PC-3 (cell line): ENCODE results near the gene CAPNS1. TPM values are rescaled to one million over a fixed set of nuclear protein-coding genes. Genes with fewer than 3 reads are reported as not detected.

ENCODE experiments used
- ATAC-seq: fragments of 200-7000 bp; cut with Tn5 transposase; 2 replicates; pipeline ENCODE4 v1.9.1; 2020; ENCODE audit warnings: mild to moderate bottlenecking, moderate library complexity
- BruUV-seq: library from RNA; stranded (reverse); fragments of 400-500 nt; replicated peaks from 2 replicates; lab custom pipeline; 2021; lab: Mats Ljungman, UMichigan
- CTCF ChIA-PET: fragments of 300-600 bp; sonication (Branson Sonifier 250); formaldehyde crosslinking; loops from one replicate; lab custom pipeline; 2022; ENCODE audit warnings: antibody characterized with exemption; lab: Charles Lee
- POLR2A ChIA-PET: fragments of 300-600 bp; sonication (Branson Sonifier 250); formaldehyde crosslinking; loops from one replicate; lab custom pipeline; 2022; ENCODE audit warnings: antibody characterized with exemption; ENCODE audit not compliant: unreplicated experiment; lab: Charles Lee
- DNase-seq: peaks from one replicate; pipeline ENCODE4 v3.0.0-alpha.2; 2015
- H2AFZ ChIP-seq: fragments of 300-600 bp; sonication (generic); 2 replicates; pipeline ENCODE4 v1.6.0; 2016; ENCODE audit warnings: antibody characterized with exemption, low read length
- H3F3A ChIP-seq: fragments of 300-600 bp; sonication (generic); one replicate; pipeline ENCODE4 v1.6.0; 2017; ENCODE audit warnings: antibody characterized with exemption, low read length, control low read depth, mild to moderate bottlenecking; ENCODE audit not compliant: unreplicated experiment
- H3K27ac ChIP-seq: fragments of 300-600 bp; sonication (generic); 2 replicates; pipeline ENCODE4 v1.5.1; 2016; ENCODE audit warnings: mild to moderate bottlenecking, low read length
- H3K27me3 ChIP-seq: fragments of 300-600 bp; sonication (generic); 2 replicates; pipeline ENCODE4 v1.6.1; 2016; ENCODE audit warnings: low read length, mixed read lengths
- H3K36me3 ChIP-seq: fragments of 300-600 bp; sonication (generic); 2 replicates; pipeline ENCODE4 v1.6.1; 2016; ENCODE audit warnings: low read depth, mixed run types, low read length, mixed read lengths
- H3K4me1 ChIP-seq: fragments of 300-600 bp; sonication (generic); 2 replicates; pipeline ENCODE4 v1.5.1; 2016; ENCODE audit warnings: low read length; ENCODE audit not compliant: insufficient read depth
- H3K4me2 ChIP-seq: fragments of 300-600 bp; sonication (generic); 2 replicates; pipeline ENCODE4 v1.6.0; 2016; ENCODE audit warnings: low read length
- H3K4me3 ChIP-seq: fragments of 300-600 bp; sonication (generic); 2 replicates; pipeline ENCODE4 v1.5.1; 2016; ENCODE audit warnings: mild to moderate bottlenecking, low read length, mixed read lengths
- H3K79me2 ChIP-seq: fragments of 300-600 bp; sonication (generic); 2 replicates; pipeline ENCODE4 v1.6.1; 2017; ENCODE audit warnings: low read length, mixed read lengths
- H3K9ac ChIP-seq: fragments of 300-600 bp; sonication (generic); 2 replicates; pipeline ENCODE4 v1.6.0; 2016; ENCODE audit warnings: mild to moderate bottlenecking, low read length
- H3K9me2 ChIP-seq: fragments of 300-600 bp; sonication (generic); replicated peaks from 2 replicates; pipeline ENCODE4 v1.6.1; 2016; ENCODE audit warnings: mixed run types, low read length, mixed read lengths
- H3K9me3 ChIP-seq: fragments of 300-600 bp; sonication (generic); 2 replicates; pipeline ENCODE4 v1.6.1; 2016; ENCODE audit warnings: low read length, mixed read lengths
- H4K20me1 ChIP-seq: fragments of 300-600 bp; sonication (generic); 2 replicates; pipeline ENCODE4 v1.6.1; 2016; ENCODE audit warnings: low read length, mixed read lengths
- EZH2 ChIP-seq: fragments of 300-600 bp; sonication (generic); IDR thresholded peaks from one replicate; pipeline ENCODE4 v1.6.1; 2017; ENCODE audit warnings: antibody characterized with exemption, mild to moderate bottlenecking, low read length; ENCODE audit not compliant: unreplicated experiment
- EZH2phosphoT487 ChIP-seq: fragments of 300-600 bp; sonication (generic); IDR thresholded peaks from 2 replicates; pipeline ENCODE4 v1.6.1; 2018; ENCODE audit warnings: mild to moderate bottlenecking, antibody characterized with exemption, low read length, borderline replicate concordance
- intact Hi-C: fragments of 100-400 bp; cut with micrococcal nuclease; formaldehyde crosslinking; loops from 2 replicates; pipeline ENCODE4 v1.9.0; 2023
- total RNA-seq: library from RNA; depleted of rRNA; stranded (reverse); fragments of >200 nt; gene quantifications from 2 replicates; pipeline ENCODE4 v1.2.3, GENCODE V29; 2014
- TF ChIP-seq, protein P1 (sequence below): fragments of 300-600 bp; sonication (generic); conservative IDR thresholded peaks from 2 replicates; pipeline ENCODE4 v1.5.1; 2017; ENCODE audit warnings: antibody characterized with exemption, low read depth, mild to moderate bottlenecking, low read length

Gene CAPNS1
- total RNA-seq, 1 experiment from 2014 or later, result 329 TPM

DNA sequence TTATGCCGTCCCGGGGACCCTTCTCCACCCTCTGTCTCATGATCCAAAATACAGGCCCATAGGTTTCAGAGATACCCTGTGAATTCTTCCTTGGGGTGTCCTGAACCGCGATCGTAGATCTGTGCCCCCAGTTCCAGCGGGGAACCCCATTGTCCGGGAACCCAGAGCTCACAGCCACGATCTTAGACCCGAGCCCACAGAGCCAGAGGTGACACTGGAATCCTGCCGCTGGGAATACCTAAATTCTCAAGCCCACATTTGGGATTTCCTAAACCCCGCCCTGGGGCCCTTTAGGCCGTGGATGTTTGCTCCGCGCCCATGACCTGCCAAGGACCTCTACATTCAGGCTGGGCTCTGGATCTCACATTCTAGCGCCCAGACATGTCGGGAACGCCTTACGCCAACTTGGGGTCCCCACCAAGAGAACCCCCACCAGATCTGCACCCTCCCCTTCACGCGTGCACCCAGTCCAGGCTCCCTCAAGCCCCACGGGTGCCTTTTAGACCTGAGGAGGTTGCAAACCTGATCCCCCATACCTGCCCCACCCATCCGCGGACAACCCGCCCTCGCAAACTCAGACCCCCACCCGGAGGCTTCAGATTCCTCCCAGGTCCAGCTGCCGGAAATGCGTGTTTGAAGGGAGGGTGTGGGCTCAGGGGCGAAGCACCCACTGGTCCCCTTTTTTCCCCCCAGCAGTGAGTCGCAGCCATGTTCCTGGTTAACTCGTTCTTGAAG, 605 bp downstream of the CAPNS1 start:
- peak; percentile 64 for DNase-seq
- TSS peak; percentile 96 for BruUV-seq

DNA sequence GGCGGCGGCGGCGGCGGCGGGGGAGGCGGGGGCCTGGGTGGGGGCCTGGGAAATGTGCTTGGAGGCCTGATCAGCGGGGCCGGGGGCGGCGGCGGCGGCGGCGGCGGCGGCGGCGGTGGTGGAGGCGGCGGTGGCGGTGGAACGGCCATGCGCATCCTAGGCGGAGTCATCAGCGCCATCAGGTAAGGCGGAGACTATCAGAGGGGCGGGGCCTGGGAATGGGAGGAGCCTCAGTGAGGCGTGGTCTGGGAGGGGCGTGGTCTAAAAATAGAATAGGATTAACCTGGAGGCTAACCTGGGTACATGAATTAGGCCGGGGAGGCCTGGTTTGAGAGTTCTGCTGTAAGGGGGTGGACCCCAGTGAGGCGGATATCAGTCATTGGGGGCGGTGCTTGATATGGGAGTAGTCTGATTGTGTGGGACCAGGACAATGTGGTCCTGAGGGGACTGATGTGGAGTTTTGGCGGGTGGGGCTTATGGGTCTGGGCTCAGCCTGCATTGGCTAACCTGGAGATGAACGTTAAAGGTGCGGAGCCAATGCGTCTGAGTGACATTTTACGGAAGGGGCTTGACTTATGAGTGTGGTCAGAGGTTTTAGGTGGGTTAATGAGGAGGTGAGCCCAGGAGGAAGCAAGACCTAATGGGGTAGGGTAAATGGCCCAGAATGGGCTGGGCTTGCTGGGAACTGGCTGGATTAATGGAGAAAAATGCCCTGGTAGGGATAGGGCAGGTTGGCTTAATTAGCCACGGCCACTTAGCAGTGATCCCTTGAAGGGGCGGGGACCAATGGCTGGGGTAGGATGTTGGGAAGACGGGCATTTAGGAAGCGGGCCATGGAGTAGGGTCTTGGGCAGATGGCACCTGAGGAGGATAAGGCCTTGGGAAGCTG, 1.4 kb downstream of the CAPNS1 start:
- Histone ChIP-seq H3K79me2 (peaks cover 34% of the 10 kb centered on the region), H3K4me1 (peaks cover 29% of the 10 kb centered on the region), H3K27ac (peak overlapping the region; percentile 99), H3K36me3 (peaks cover 16% of the 10 kb centered on the region), H3K4me2 (peak overlapping the region; percentile 94), H4K20me1 (peaks cover 7% of the 10 kb centered on the region; the same call in 1 of the 2 replicates), H3K27me3 (no peaks in the 10 kb centered on the region), H3K9me3 (no peaks in the 10 kb centered on the region), H2AFZ (no peak overlapping the region), H3K9me2 (no peaks in the 10 kb centered on the region), H3F3A (no peaks in the 10 kb centered on the region), H3K4me3 (peak overlapping the region; percentile 94), H3K9ac (peak overlapping the region; percentile 100)
- POLR2A ChIA-PET, result no interaction called here
- ATAC-seq, result peak; percentile 47
- intact Hi-C loops, result loop anchor here (2.0 kb wide), 1 partner anchor 14 kb away; no protein-coding TSS in a partner anchor
- no TSS peak for BruUV-seq
- TF ChIP-seq, protein P1, sequence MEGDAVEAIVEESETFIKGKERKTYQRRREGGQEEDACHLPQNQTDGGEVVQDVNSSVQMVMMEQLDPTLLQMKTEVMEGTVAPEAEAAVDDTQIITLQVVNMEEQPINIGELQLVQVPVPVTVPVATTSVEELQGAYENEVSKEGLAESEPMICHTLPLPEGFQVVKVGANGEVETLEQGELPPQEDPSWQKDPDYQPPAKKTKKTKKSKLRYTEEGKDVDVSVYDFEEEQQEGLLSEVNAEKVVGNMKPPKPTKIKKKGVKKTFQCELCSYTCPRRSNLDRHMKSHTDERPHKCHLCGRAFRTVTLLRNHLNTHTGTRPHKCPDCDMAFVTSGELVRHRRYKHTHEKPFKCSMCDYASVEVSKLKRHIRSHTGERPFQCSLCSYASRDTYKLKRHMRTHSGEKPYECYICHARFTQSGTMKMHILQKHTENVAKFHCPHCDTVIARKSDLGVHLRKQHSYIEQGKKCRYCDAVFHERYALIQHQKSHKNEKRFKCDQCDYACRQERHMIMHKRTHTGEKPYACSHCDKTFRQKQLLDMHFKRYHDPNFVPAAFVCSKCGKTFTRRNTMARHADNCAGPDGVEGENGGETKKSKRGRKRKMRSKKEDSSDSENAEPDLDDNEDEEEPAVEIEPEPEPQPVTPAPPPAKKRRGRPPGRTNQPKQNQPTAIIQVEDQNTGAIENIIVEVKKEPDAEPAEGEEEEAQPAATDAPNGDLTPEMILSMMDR, result no peak
- TF ChIP-seq EZH2phosphoT487 (no peak), EZH2 (no peak)
- peak; percentile 88 for DNase-seq
- CTCF ChIA-PET, result no interaction called here

More for the DNA sequence above, 605 bp downstream of the CAPNS1 start:
- Histone ChIP-seq H3K27me3 (no peaks in the 10 kb centered on the region), H3K36me3 (peaks cover 12% of the 10 kb centered on the region), H3K27ac (peak overlapping the region; percentile 99), H3K9ac (peak overlapping the region; percentile 100), H3K4me1 (peaks cover 34% of the 10 kb centered on the region), H3K4me3 (peak overlapping the region; percentile 94), H3K79me2 (peaks cover 34% of the 10 kb centered on the region), H4K20me1 (peaks cover 7% of the 10 kb centered on the region; the same call in 1 of the 2 replicates), H3K9me3 (no peaks in the 10 kb centered on the region), H3K4me2 (peak overlapping the region; percentile 94), H2AFZ (peak overlapping the region; percentile 21; the same call in 1 of the 2 replicates), H3F3A (no peaks in the 10 kb centered on the region), H3K9me2 (no peaks in the 10 kb centered on the region)
- ATAC-seq, result peak; percentile 20
- no peak for TF ChIP-seq EZH2
- TF ChIP-seq EZH2phosphoT487, result no peak
- TF ChIP-seq, protein P1, result no peak
- intact Hi-C loops, result loop anchor here (2.0 kb wide), 1 partner anchor 14 kb away; no protein-coding TSS in a partner anchor
- ChIA-PET POLR2A (no interaction called here), CTCF (no interaction called here)
